SU-DHL-6 (cell line): ENCODE data around the gene SAV1.

ENCODE experiments used
- H2AFZ ChIP-seq: fragments of 200-600 bp; sonication (generic); 2 replicates; pipeline ENCODE4 v1.6.1; 2014; ENCODE audit warnings: low read depth, mild to moderate bottlenecking, moderate library complexity, mixed read lengths, antibody characterized with exemption, low read length; ENCODE audit not compliant: severe bottlenecking
- H3F3A ChIP-seq: fragments of 200-600 bp; shearing (Covaris generic); 2 replicates; pipeline ENCODE4 v1.6.0; 2016; ENCODE audit warnings: antibody characterized with exemption, mild to moderate bottlenecking; ENCODE audit not compliant: insufficient read depth
- H3K27ac ChIP-seq: fragments of 200-600 bp; sonication (generic); 2 replicates; pipeline ENCODE4 v1.5.1; 2016; ENCODE audit warnings: low read depth, mild to moderate bottlenecking, low read length, moderate library complexity, mixed read lengths
- H3K27me3 ChIP-seq: fragments of 200-600 bp; sonication (generic), shearing (Covaris generic); 2 replicates; pipeline ENCODE4 v1.6.0; 2014; ENCODE audit warnings: mild to moderate bottlenecking, low read length
- H3K36me3 ChIP-seq: fragments of 200-600 bp; sonication (generic); 2 replicates; pipeline ENCODE4 v1.6.1; 2014; ENCODE audit warnings: mild to moderate bottlenecking, low read length, mixed read lengths
- H3K4me2 ChIP-seq: fragments of 300-600, 200-600 bp; shearing (Covaris generic), sonication (generic); 2 replicates; pipeline ENCODE4 v1.6.0; 2014; ENCODE audit warnings: low read length, low read depth, mild to moderate bottlenecking; ENCODE audit not compliant: poor library complexity, severe bottlenecking
- H3K4me3 ChIP-seq: fragments of 200-600 bp; sonication (generic); 2 replicates; pipeline ENCODE4 v1.5.1; 2014; ENCODE audit warnings: antibody characterized with exemption, low read length, mild to moderate bottlenecking, mixed read lengths; ENCODE audit not compliant: insufficient read depth, poor library complexity, severe bottlenecking
- H3K79me2 ChIP-seq: fragments of 200-600 bp; sonication (generic); 2 replicates; pipeline ENCODE4 v1.6.1; 2014; ENCODE audit warnings: mild to moderate bottlenecking, low read length, moderate library complexity; ENCODE audit not compliant: insufficient read depth
- H3K9ac ChIP-seq: fragments of 200-600 bp; sonication (generic); 2 replicates; pipeline ENCODE4 v1.7.0; 2014; ENCODE audit warnings: mild to moderate bottlenecking, low read length
- H3K9me2 ChIP-seq: fragments of 200-600 bp; sonication (generic); replicated peaks from 2 replicates; pipeline ENCODE4 v1.6.1; 2014; ENCODE audit warnings: low read length; ENCODE audit not compliant: insufficient read depth
- H3K9me3 ChIP-seq: fragments of 200-600 bp; sonication (generic); 2 replicates; pipeline ENCODE4 v1.6.1; 2014; ENCODE audit warnings: low read length, mixed read lengths; ENCODE audit not compliant: insufficient read depth
- H4K20me1 ChIP-seq: fragments of 200-600 bp; sonication (generic); 2 replicates; pipeline ENCODE4 v1.6.1; 2014; ENCODE audit warnings: low read depth, mild to moderate bottlenecking, antibody characterized with exemption, low read length, moderate library complexity, mixed read lengths
- EZH2phosphoT487 ChIP-seq: fragments of 200-600 bp; sonication (generic), shearing (Covaris generic); conservative IDR thresholded peaks from 2 replicates; pipeline ENCODE4 v1.6.1; 2018; ENCODE audit warnings: mild to moderate bottlenecking, antibody characterized with exemption, low read length, moderate library complexity, mixed read lengths
- TF ChIP-seq, protein P1 (sequence below): fragments of 200-600 bp; sonication (generic); IDR thresholded peaks from one replicate; pipeline ENCODE4 v1.5.1; 2017; ENCODE audit warnings: antibody characterized with exemption, mild to moderate bottlenecking, low read length, moderate library complexity; ENCODE audit not compliant: insufficient read depth, poor library complexity, severe bottlenecking

Gene SAV1

GRCh38 chr14:50658203-50658602, 9.9 kb downstream of the SAV1 start:
- no peaks in the 10 kb centered on the region for H4K20me1 ChIP-seq
- no peak overlapping the region for H3K27ac ChIP-seq
- H3K36me3 ChIP-seq: no peaks in the 10 kb centered on the region
- H3K9me3 ChIP-seq: no peaks in the 10 kb centered on the region
- H3K27me3 ChIP-seq: no peaks in the 10 kb centered on the region
- H2AFZ ChIP-seq: no peak overlapping the region
- no peak overlapping the region for H3K9ac ChIP-seq
- H3F3A ChIP-seq: no peaks in the 10 kb centered on the region; the same call in 1 of the 2 replicates
- TF ChIP-seq EZH2phosphoT487: no peak
- TF ChIP-seq, protein P1, sequence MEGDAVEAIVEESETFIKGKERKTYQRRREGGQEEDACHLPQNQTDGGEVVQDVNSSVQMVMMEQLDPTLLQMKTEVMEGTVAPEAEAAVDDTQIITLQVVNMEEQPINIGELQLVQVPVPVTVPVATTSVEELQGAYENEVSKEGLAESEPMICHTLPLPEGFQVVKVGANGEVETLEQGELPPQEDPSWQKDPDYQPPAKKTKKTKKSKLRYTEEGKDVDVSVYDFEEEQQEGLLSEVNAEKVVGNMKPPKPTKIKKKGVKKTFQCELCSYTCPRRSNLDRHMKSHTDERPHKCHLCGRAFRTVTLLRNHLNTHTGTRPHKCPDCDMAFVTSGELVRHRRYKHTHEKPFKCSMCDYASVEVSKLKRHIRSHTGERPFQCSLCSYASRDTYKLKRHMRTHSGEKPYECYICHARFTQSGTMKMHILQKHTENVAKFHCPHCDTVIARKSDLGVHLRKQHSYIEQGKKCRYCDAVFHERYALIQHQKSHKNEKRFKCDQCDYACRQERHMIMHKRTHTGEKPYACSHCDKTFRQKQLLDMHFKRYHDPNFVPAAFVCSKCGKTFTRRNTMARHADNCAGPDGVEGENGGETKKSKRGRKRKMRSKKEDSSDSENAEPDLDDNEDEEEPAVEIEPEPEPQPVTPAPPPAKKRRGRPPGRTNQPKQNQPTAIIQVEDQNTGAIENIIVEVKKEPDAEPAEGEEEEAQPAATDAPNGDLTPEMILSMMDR: no peak
- no peak overlapping the region for H3K4me2 ChIP-seq
- no peaks in the 10 kb centered on the region; the same call in 1 of the 2 replicates for H3K79me2 ChIP-seq
- H3K9me2 ChIP-seq: no peaks in the 10 kb centered on the region
- H3K4me3 ChIP-seq: no peak overlapping the region

DNA sequence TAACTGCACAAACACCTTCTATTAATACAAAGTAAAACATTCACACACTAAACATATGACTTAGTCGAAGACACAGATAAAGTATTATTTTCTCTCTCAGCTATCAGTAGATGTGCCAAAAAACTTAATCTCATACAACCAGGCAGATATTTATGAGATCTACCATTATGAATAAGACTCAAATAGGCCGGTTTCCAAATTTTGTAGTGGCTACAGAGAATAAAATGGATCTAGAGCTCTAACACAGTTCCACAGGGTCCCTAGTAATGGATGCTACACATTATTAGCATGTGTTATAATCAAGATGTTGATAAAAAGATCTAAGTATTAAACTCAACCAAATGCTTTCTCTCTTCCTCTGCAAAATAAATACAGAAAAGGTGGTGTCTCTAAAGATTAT, 10.4 kb downstream of the SAV1 start:
- Histone ChIP-seq H3K4me2 (no peak overlapping the region), H3K4me3 (no peak overlapping the region)
- TF ChIP-seq EZH2phosphoT487: no peak
- TF ChIP-seq, protein P1: no peak

DNA sequence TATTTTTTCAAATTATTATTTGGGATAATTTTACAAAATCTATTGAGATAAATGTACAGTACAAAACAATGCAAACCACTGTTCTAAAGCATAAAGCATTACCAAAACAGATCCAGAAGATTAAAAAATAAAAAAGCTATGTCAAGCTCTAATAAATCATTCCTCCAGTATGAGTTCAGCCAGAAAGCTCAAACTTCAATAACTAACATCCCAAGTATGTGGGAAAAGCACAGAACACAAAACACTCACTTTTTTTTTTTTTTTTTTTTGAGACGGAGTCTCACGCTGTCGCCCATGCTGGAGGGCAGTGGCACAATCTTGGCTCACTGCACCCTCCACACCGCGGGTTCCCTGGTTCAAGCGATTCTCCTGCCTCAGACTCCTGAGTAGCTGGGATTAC, 11.3 kb downstream of the SAV1 start:
- H3K4me2 ChIP-seq: no peak overlapping the region
- no peak overlapping the region for H3K4me3 ChIP-seq
- no peaks in the 10 kb centered on the region for H3K36me3 ChIP-seq
- H3K9ac ChIP-seq: no peak overlapping the region
- no peak overlapping the region for H3K27ac ChIP-seq
- H4K20me1 ChIP-seq: no peaks in the 10 kb centered on the region
- no peaks in the 10 kb centered on the region for H3K9me2 ChIP-seq
- H2AFZ ChIP-seq: no peak overlapping the region
- TF ChIP-seq, protein P1: no peak
- no peak for TF ChIP-seq EZH2phosphoT487
- H3F3A ChIP-seq: no peaks in the 10 kb centered on the region; the same call in 1 of the 2 replicates
- no peaks in the 10 kb centered on the region; the same call in 1 of the 2 replicates for H3K79me2 ChIP-seq
- no peaks in the 10 kb centered on the region for H3K9me3 ChIP-seq
- H3K27me3 ChIP-seq: no peaks in the 10 kb centered on the region

More for the DNA sequence above, 10.4 kb downstream of the SAV1 start:
- H3K27me3 ChIP-seq: no peaks in the 10 kb centered on the region
- H4K20me1 ChIP-seq: no peaks in the 10 kb centered on the region
- H3K79me2 ChIP-seq: no peaks in the 10 kb centered on the region; the same call in 1 of the 2 replicates
- no peaks in the 10 kb centered on the region for H3K9me3 ChIP-seq
- H2AFZ ChIP-seq: no peak overlapping the region
- no peak overlapping the region for H3K27ac ChIP-seq
- no peaks in the 10 kb centered on the region; the same call in 1 of the 2 replicates for H3F3A ChIP-seq
- H3K36me3 ChIP-seq: no peaks in the 10 kb centered on the region
- no peak overlapping the region for H3K9ac ChIP-seq
- no peaks in the 10 kb centered on the region for H3K9me2 ChIP-seq
